ENCODE results near the gene ASB13.

Gene ASB13

DNA sequence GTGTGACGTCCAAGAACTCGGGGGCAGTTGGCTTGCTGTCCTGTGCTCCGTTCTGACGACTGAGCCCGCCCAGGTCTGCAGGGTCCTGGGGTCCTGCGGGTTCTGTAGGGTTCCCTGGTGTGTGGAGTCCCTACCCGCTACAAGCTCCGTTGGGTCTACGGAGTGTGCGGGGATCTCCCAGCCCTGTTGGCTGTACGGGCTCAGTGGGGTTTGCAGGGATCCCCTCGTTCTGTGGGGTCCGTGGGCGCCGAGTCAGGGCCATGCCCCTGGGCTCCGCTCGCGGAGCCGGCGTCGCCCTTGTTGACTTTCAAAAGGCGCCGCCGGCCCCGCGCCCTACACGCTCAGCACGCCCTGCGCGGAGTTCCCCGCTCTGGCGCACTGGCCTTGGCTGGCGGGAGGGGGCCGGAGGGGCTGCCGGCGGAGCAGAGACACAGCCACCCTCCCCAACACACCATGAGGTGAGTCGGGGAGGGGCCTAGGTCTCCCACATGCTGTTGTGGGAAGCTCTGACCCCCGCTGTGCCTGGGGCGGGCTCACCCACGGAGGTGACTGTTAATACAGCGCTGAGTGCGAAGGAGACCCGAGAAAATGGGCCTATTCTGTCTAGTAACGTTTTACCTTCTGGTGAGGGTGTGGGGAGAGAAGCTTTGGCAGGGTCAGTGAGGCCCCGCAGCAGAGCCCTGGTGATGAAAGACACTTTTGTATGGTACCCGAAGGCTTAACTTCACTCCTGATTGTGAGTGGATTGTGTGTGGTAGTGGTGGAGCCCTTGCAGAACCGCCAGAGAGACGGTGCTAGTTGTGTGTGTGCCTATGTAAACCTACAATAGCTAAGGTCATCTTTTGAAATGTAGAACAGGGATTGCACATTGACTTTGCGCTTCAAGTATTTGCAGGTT, 26.3 kb upstream of the ASB13 start:
- H3K9me3 ChIP-seq (ENCODE audit: low read depth, low read length), result no peaks in the 10 kb centered on the region
- H3K36me3 ChIP-seq (ENCODE audit: insufficient read depth, low read length), result no peaks in the 10 kb centered on the region
- no peak for DNase-seq (ENCODE audit: low read depth, low spot score)
- peak overlapping the region; percentile 69 for H3K4me3 ChIP-seq
- H3K9ac ChIP-seq (ENCODE audit: insufficient read length), result peak overlapping the region; percentile 55
- TF ChIP-seq FOXP2 (optimal IDR thresholded peaks at IDR 0.05; ENCODE audit: control extremely low read depth, extremely low read length, insufficient read depth) (no peak), EZH2 (IDR thresholded peaks at IDR 0.05) (no peak), POLR2AphosphoS5 (IDR thresholded peaks at IDR 0.05; ENCODE audit: borderline replicate concordance, low read depth, low read length) (no peak)
- no peak overlapping the region for H3K27ac ChIP-seq

DNA sequence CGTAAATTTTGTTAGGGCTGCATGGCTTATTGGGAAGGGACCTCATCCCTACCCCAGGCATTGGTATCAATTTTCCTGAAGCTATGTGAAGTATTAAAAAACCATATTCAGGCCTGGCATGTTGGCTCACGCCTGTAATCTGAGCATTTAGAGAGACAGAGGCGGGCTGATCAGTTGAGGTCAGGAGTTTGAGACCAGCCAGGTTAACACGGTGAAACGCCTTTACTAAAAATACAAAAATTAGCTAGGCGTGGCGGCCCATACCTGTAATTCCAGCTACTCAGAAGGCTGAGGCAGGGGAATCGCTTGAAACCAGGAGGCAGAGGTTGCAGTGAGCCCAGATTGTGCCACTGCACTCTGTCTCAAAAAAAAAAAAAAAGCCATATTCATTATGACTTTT, 25.4 kb upstream of the ASB13 start:
- peak overlapping the region; percentile 69 for H3K4me3 ChIP-seq
- H3K27ac ChIP-seq, result no peak overlapping the region
- H3K9me3 ChIP-seq (ENCODE audit: low read depth, low read length), result no peaks in the 10 kb centered on the region
- DNase-seq (ENCODE audit: low read depth, low spot score), result no peak
- H3K36me3 ChIP-seq (ENCODE audit: insufficient read depth, low read length), result no peaks in the 10 kb centered on the region
- no peak overlapping the region for H3K9ac ChIP-seq (ENCODE audit: insufficient read length)
- TF ChIP-seq FOXP2 (optimal IDR thresholded peaks at IDR 0.05; ENCODE audit: control extremely low read depth, extremely low read length, insufficient read depth) (no peak), POLR2AphosphoS5 (IDR thresholded peaks at IDR 0.05; ENCODE audit: borderline replicate concordance, low read depth, low read length) (no peak), EZH2 (IDR thresholded peaks at IDR 0.05) (no peak)

DNA sequence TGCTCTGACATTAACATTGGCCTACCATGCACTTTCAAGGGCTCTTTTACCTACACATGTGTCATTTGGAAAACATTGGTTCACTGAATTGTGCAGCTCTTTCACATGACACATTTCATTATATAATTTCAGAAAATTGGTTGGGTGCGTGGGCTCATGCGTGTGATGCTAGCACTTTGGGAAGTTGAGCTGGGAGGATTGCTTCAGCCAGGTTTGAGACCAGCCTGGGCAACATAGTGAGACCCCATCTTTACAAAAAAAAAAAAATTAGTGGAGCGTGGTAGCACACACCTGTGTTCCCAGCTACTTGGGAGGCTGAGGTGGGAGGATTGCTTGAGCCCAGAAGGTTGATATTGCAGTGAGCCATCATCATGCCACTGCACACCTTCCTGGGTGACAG, 22.2 kb upstream of the ASB13 start:
- no peak for TF ChIP-seq FOXP2 (optimal IDR thresholded peaks at IDR 0.05; ENCODE audit: control extremely low read depth, extremely low read length, insufficient read depth)
- no peak for TF ChIP-seq EZH2 (IDR thresholded peaks at IDR 0.05)
- TF ChIP-seq POLR2AphosphoS5 (IDR thresholded peaks at IDR 0.05; ENCODE audit: borderline replicate concordance, low read depth, low read length), result no peak

DNA sequence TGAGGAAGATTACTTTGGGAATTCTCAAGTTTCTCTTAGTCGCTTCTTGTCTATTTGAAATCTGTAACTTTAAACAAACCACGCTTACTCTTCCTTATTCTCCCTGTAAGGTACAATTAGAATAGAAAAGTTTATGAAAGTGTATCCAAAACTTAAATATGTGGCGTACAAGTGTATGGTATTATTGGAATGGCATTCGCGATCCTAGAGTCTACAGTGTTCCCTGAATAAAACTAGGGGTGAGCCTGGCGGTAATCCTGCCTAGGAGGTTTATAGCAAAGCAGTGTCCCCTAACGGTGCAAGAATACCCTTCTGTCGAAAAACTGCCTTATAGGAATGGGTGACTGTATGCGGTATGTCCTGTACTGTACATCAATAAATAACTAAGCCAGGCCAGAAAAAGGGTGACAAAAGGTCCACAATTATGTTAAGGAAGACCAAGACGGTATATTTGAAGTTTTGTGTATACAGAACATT, 19.4 kb upstream of the ASB13 start:
- no peak for DNase-seq (ENCODE audit: low read depth, low spot score)
- peak overlapping the region; percentile 86 for H3K4me3 ChIP-seq
- no peaks in the 10 kb centered on the region for H3K36me3 ChIP-seq (ENCODE audit: insufficient read depth, low read length)
- H3K9me3 ChIP-seq (ENCODE audit: low read depth, low read length), result no peaks in the 10 kb centered on the region
- peak overlapping the region; percentile 46; the same call in 1 of the 2 replicates for H3K27ac ChIP-seq
- peak overlapping the region; percentile 78 for H3K9ac ChIP-seq (ENCODE audit: insufficient read length)
- TF ChIP-seq POLR2AphosphoS5 (IDR thresholded peaks at IDR 0.05; ENCODE audit: borderline replicate concordance, low read depth, low read length) (no peak), FOXP2 (optimal IDR thresholded peaks at IDR 0.05; ENCODE audit: control extremely low read depth, extremely low read length, insufficient read depth) (no peak), EZH2 (IDR thresholded peaks at IDR 0.05) (no peak)

More for the DNA sequence above, 22.2 kb upstream of the ASB13 start:
- no peak for DNase-seq (ENCODE audit: low read depth, low spot score)
- H3K36me3 ChIP-seq (ENCODE audit: insufficient read depth, low read length), result no peaks in the 10 kb centered on the region
- H3K4me3 ChIP-seq, result no peak overlapping the region
- H3K9ac ChIP-seq (ENCODE audit: insufficient read length), result no peak overlapping the region
- no peaks in the 10 kb centered on the region for H3K9me3 ChIP-seq (ENCODE audit: low read depth, low read length)
- no peak overlapping the region for H3K27ac ChIP-seq

DNA sequence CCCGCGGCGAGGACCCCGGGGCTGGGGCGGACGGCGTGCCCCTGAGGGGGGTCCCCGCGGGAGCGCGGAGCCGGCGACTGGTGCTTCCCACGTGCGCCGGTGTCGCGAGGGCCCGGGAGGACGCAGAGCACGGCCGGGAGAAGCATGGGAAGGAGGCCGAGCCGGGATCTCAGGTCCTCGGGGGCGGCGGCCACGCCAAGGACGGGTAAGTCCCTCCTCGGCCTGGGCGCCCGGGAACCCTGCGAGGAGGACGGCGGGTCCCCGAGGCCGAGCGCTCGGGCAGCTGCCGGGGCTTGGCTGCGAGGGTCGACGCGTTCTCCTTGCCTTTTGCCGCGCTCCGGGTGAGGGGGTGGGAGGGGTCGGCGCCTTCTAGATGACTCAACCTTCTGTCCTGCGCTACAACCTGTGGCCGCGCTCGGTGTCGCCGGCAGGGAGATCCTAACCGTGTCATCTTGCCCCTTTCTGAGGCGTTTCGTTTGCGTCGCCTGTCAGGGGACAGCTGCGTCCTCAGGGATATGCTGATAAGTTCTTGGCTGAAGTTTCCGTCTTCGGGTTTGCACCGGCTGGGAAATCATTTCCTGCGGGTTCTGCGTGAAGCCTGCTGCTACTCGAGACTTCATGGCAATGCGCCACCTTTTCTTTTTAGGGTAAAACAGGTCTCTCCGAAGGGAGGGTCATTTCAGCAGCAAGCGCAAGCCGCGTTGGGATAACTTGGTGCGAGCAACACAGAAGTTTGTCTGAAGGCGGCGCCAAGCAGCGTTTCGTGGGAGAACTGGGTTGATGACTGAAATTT, 18.8 kb upstream of the ASB13 start:
- Histone ChIP-seq H3K36me3 (ENCODE audit: insufficient read depth, low read length) (no peaks in the 10 kb centered on the region), H3K9ac (ENCODE audit: insufficient read length) (peak overlapping the region; percentile 78), H3K9me3 (ENCODE audit: low read depth, low read length) (no peaks in the 10 kb centered on the region), H3K27ac (peak overlapping the region; percentile 46; the same call in 1 of the 2 replicates), H3K4me3 (peak overlapping the region; percentile 86)
- DNase-seq (ENCODE audit: low read depth, low spot score), result peak; percentile 18
- no peak for TF ChIP-seq POLR2AphosphoS5 (IDR thresholded peaks at IDR 0.05; ENCODE audit: borderline replicate concordance, low read depth, low read length)
- no peak for TF ChIP-seq FOXP2 (optimal IDR thresholded peaks at IDR 0.05; ENCODE audit: control extremely low read depth, extremely low read length, insufficient read depth)
- no peak for TF ChIP-seq EZH2 (IDR thresholded peaks at IDR 0.05)

DNA sequence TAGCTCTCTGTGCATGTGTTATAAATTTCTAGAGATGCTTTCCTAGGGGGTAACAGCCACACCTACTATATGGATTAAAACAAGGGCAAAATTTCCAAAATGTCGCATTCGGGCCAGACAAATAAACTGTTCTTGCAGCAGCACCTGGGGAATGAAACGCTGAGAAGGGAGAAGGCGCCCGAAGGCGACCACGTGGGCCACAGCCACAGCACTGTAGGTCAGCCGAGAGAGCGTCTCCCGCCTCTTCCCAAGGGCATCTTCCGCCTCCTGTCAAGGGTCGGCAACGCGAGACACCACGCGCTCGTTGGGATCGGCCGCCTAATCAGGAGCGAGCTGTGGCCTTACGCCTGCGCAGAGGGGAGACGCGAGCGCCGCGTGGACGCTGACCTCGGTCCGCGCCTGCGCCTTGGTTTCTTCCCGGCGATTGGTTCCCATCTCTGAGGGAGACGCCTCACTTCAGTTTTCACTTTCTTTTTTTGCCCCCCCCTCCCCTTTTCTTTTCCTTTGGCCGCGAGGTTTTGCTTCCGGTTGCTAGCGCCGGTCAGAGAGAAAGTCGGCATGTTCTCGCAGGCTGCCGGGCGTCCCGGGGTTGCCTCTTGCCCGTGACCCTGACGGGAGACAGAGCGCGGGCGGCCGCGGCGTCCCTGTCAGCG, 18.0 kb upstream of the ASB13 start, which contains the start of gene TASOR2:
Gene TASOR2, plus strand, starts transcription at position 521 of the 653 bp plus-strand sequence. CDS start 35,805 bp downstream, outside the sequence.
- DNase-seq (ENCODE audit: low read depth, low spot score), result peak; percentile 26
- Histone ChIP-seq H3K4me3 (peak within 1 kb of the TSS; percentile 86), H3K9ac (ENCODE audit: insufficient read length) (peak within 1 kb of the TSS; percentile 78), H3K27ac (peak within 1 kb of the TSS; percentile 46), H3K36me3 (ENCODE audit: insufficient read depth, low read length) (no peaks in the 10 kb centered on the region), H3K9me3 (ENCODE audit: low read depth, low read length) (no peaks in the 10 kb centered on the region)
- peak; percentile 74 for TF ChIP-seq POLR2AphosphoS5 (IDR thresholded peaks at IDR 0.05; ENCODE audit: borderline replicate concordance, low read depth, low read length)
- TF ChIP-seq EZH2 (IDR thresholded peaks at IDR 0.05), result no peak
- no peak for TF ChIP-seq FOXP2 (optimal IDR thresholded peaks at IDR 0.05; ENCODE audit: control extremely low read depth, extremely low read length, insufficient read depth)

DNA sequence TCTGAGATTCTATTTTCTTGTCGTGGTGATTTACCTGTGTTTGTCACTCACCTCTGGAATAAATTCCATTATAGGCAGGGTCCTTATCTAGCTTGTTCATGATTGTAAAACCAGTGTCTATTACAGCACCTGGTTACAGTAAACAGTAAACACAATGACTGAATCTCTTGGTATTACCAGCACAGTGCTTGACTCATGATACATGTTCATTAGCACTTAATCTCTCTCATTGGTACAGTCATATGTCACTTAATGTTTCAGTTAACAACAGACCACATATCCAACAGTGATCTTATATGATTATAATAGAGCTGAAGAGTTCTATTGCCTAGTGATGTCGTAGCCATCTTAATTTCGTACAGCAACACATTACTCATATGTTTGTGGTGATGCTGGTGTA, 16.7 kb upstream of the ASB13 start:
- H3K36me3 ChIP-seq (ENCODE audit: insufficient read depth, low read length), result no peaks in the 10 kb centered on the region
- H3K4me3 ChIP-seq, result no peak overlapping the region
- TF ChIP-seq EZH2 (IDR thresholded peaks at IDR 0.05) (no peak), POLR2AphosphoS5 (IDR thresholded peaks at IDR 0.05; ENCODE audit: borderline replicate concordance, low read depth, low read length) (no peak)
- DNase-seq (ENCODE audit: low read depth, low spot score), result no peak
- no peaks in the 10 kb centered on the region for H3K9me3 ChIP-seq (ENCODE audit: low read depth, low read length)
- H3K9ac ChIP-seq (ENCODE audit: insufficient read length), result no peak overlapping the region
- no peak overlapping the region for H3K27ac ChIP-seq

All from SK-N-MC (cell line).